ENCODE measurements around the gene SLC7A1. TPM values are rescaled to one million over a fixed set of nuclear protein-coding genes. Genes with fewer than 3 reads are reported as not detected.
A peak's percentile ranks its signal among the peaks of the same experiment; 100 is the strongest.

SLC7A1 gene
- total RNA-seq, 4 donors from 2014 or later: 26.8 to 44.2 (median 37.5) TPM

- Histone ChIP-seq H3K4me1 (peaks cover 0 to 17% (median 0%) of the 10 kb centered on the region in 4 donors), H3K27ac (peak overlapping the region in 2 of 4 donors; percentile 27 to 70), H3K36me3 (no peaks in the 10 kb centered on the region)
Measured at GRCh38 chr13:29543230-29544215, 52.0 kb downstream of the SLC7A1 start.

GRCh38 chr13:29542381-29542780 lies 53.1 kb downstream of the SLC7A1 start:
- H3K4me3 ChIP-seq: no peak overlapping the region
- no peaks in the 10 kb centered on the region for H3K27me3 ChIP-seq
- H3K4me1 ChIP-seq: peaks cover 0 to 29% (median 3%) of the 10 kb centered on the region in 4 donors
- no peaks in the 10 kb centered on the region for H3K9me3 ChIP-seq
- no peak for DNase-seq
- TF ChIP-seq POLR2A (IDR thresholded peaks at IDR 0.05): no peak
- no peak for TF ChIP-seq CTCF (IDR thresholded peaks at IDR 0.05)
- no peak overlapping the region for H3K27ac ChIP-seq
- no peaks in the 10 kb centered on the region for H3K36me3 ChIP-seq

More at GRCh38 chr13:29543230-29544215, 52.0 kb downstream of the SLC7A1 start:
- no peaks in the 10 kb centered on the region for H3K27me3 ChIP-seq
- H3K4me3 ChIP-seq: no peak overlapping the region
- DNase-seq: peak in 2 of 3 donors; percentile 76 to 81
- TF ChIP-seq POLR2A (IDR thresholded peaks at IDR 0.05): no peak
- peak in 2 of 6 experiments; percentile 6 for TF ChIP-seq CTCF (IDR thresholded peaks at IDR 0.05)
- no peaks in the 10 kb centered on the region for H3K9me3 ChIP-seq

- Histone ChIP-seq H3K36me3 (no peaks in the 10 kb centered on the region), H3K27me3 (no peaks in the 10 kb centered on the region), H3K4me3 (no peak overlapping the region), H3K4me1 (peaks cover 0 to 38% (median 3%) of the 10 kb centered on the region in 4 donors), H3K27ac (no peak overlapping the region), H3K9me3 (no peaks in the 10 kb centered on the region)
- TF ChIP-seq CTCF (IDR thresholded peaks at IDR 0.05) (no peak), POLR2A (IDR thresholded peaks at IDR 0.05) (no peak)
- no peak for DNase-seq
Measured at GRCh38 chr13:29541400-29541799, 54.1 kb downstream of the SLC7A1 start.

- Histone ChIP-seq H3K4me1 (peaks cover 0 to 41% (median 3%) of the 10 kb centered on the region in 4 donors), H3K4me3 (no peak overlapping the region), H3K27ac (no peak overlapping the region), H3K9me3 (no peaks in the 10 kb centered on the region), H3K36me3 (no peaks in the 10 kb centered on the region), H3K27me3 (no peaks in the 10 kb centered on the region)
- TF ChIP-seq POLR2A (IDR thresholded peaks at IDR 0.05): no peak
- no peak for TF ChIP-seq CTCF (IDR thresholded peaks at IDR 0.05)
- no peak for DNase-seq
Measured at GRCh38 chr13:29540799-29541198, 54.7 kb downstream of the SLC7A1 start.

- Histone ChIP-seq H3K4me3 (no peak overlapping the region), H3K36me3 (no peaks in the 10 kb centered on the region), H3K27me3 (no peaks in the 10 kb centered on the region), H3K4me1 (peaks cover 0 to 41% (median 3%) of the 10 kb centered on the region in 4 donors), H3K9me3 (no peaks in the 10 kb centered on the region), H3K27ac (no peak overlapping the region)
- no peak for TF ChIP-seq CTCF (IDR thresholded peaks at IDR 0.05)
- no peak for TF ChIP-seq POLR2A (IDR thresholded peaks at IDR 0.05)
- no peak for DNase-seq
Measured at GRCh38 chr13:29540334-29540733, 55.2 kb downstream of the SLC7A1 start.
